GM13976 (cell line): ENCODE measurements around the gene MDM2.

ENCODE experiments used
- DNase-seq: peaks from one replicate; pipeline ENCODE4 v3.0.0; 2012; ENCODE audit warnings: low spot score
- in situ Hi-C: fragments of 300-500 bp; cut with MboI; formaldehyde crosslinking; loops from one replicate; pipeline ENCODE4 v1.12.0; 2022; ENCODE audit warnings: low sequenced_read_pairs, mixed read lengths, inconsistent platforms; ENCODE audit not compliant: unreplicated experiment
- TF ChIP-seq, protein P1 (sequence below): IDR thresholded peaks from 2 replicates; pipeline ENCODE4 v1.5.1; 2012; ENCODE audit warnings: borderline replicate concordance, mild to moderate bottlenecking; ENCODE audit not compliant: insufficient read depth; ENCODE audit errors: extremely low read depth, missing control alignments, control extremely low read depth

The MDM2 gene

DNA sequence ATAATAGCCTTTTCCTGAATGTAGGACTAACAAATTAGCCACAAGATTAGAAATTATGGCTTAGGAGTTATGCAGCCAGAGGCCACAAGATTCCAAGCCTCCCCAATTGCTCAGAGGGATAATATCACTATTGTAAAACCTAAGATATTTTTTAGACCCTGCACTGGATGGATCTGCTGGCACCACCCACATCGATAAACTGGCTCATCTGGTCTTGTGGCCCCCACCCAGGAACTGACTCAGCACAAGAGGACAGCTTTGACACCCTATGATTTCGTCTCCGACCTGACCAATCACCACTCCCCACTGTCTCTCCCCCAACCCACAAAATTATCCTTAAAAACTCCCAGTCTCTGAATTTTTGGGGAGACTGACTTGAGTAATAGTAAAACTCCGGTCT, 70.3 kb downstream of the MDM2 start:
- TF ChIP-seq, protein P1, sequence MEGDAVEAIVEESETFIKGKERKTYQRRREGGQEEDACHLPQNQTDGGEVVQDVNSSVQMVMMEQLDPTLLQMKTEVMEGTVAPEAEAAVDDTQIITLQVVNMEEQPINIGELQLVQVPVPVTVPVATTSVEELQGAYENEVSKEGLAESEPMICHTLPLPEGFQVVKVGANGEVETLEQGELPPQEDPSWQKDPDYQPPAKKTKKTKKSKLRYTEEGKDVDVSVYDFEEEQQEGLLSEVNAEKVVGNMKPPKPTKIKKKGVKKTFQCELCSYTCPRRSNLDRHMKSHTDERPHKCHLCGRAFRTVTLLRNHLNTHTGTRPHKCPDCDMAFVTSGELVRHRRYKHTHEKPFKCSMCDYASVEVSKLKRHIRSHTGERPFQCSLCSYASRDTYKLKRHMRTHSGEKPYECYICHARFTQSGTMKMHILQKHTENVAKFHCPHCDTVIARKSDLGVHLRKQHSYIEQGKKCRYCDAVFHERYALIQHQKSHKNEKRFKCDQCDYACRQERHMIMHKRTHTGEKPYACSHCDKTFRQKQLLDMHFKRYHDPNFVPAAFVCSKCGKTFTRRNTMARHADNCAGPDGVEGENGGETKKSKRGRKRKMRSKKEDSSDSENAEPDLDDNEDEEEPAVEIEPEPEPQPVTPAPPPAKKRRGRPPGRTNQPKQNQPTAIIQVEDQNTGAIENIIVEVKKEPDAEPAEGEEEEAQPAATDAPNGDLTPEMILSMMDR, result no peak
- in situ Hi-C loops, result no loop called here
- no peak for DNase-seq

DNA sequence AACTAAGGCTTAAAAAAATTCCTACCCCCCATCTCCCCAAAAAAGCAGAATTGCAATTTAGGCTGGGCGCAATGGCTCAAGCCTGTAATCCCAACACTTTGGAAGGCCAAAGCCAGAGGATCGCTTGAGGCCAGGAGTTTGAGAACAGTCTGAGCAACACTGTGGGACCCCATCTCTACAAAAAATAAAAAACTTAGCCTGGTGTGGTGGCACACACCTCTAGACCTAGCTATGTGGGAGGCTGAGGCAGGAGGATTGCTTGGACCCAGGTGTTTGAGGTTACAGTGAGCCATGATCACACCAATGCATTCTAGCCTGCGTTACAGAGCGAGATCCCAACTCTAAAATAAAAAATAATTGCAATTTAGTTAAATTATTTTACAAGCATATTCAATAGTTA, 70.9 kb downstream of the MDM2 start:
- in situ Hi-C loops, result no loop called here
- TF ChIP-seq, protein P1, result no peak
- DNase-seq, result no peak

DNA sequence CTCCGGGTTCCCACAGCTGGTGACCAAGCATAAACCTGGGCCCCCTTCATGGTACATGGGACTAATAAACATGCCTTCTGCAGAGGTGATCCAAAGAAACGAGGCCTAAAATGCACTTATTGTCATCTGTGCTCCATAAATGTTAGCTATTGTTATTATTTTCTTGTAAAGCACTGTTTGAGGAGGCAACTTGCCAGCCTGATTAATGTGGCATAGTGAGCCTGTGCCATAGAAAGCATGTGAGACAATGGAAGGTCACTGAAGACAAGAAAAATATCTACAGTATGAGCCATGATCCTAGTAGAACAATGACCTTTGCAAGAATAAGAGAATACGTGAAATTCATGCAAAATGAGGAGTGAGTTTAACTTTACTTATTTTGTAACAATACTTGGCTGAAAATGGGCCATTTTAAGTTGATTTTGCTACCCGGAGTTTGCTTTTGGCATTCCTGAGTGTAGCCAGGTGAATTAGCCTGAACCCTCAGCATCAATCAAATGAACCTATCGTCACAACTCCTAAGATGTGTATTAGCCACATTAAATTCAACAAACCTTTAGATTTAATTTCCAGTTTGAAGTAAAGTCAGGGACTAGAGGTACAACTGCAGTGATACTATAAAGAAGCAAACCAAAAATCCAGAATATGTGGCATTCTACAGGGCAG, 72.8 kb downstream of the MDM2 start:
- TF ChIP-seq, protein P1, result no peak
- no peak for DNase-seq
- in situ Hi-C loops, result no loop called here

DNA sequence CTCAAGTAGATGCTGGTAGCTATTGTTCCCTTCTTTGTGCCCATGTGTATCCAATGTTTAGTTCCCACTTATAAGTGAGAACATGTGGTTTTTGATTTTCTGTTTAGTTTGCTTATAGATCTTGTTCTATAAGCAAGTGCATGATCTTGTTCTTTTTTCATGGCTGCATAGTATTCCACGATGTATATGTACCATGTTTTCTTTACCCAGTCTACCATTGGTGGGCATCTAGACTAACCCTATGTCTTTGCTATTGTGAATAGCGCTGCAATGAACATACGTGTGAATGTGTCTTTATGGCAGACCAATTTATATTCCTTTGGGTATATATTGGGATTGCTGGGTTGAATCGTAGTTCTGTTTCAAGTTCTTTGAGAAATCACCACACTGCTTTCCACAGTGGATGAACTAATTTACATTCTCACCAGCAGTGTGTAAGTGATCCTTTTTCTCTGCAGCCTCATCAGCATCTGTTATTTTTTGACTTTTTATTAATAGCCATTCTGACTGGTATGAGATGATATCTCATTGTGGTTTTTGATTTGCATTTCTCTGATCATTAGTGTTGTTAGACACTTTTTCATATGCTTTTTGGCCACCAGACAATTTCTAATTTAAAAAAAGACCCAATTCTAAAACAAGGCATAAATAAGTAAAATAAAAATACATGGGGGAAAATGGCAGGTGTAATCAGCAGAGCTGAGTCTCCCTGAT, 74.4 kb downstream of the MDM2 start:
- in situ Hi-C loops, result no loop called here
- DNase-seq, result no peak
- TF ChIP-seq, protein P1, result no peak

DNA sequence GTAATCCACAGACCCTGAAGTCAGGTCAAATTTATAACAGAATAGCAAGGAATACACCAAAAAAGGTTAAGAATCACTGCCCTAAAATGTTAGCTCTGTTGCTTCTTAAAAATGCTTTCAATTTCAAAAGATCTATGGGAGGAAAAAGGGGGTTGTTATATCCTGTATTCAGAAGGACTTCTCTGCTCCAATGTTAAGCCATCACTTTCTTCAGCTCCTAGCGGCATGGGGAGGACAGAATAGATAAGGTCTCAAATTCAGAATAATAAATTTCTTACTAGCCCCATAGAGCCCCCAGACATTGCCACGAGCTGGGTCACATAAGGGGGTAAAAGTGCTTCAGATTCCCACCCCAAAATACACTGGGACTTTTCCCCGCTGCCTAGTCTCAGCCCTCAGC, 75.2 kb downstream of the MDM2 start:
- TF ChIP-seq, protein P1, result no peak
- in situ Hi-C loops, result no loop called here
- no peak for DNase-seq

DNA sequence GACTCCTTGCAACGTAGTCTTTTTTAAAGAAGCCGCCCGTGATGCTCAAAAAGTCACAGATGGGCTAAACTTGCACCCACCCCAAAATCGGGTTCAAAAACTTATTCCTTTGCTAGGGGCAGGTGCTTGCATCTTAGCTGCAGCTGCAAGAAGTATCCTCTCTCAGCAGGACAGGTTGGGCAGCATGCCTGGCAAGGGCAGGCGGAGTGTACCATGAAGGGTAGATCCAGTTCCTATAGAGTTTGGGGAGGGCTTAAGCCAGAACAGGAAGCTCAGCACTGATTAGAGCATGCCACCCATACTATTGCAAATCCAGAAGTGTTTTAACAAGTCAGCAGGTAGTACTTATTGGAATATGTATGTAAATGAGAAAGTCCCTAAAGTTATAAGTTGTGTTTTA, 76.3 kb downstream of the MDM2 start:
- in situ Hi-C loops, result no loop called here
- no peak for DNase-seq
- TF ChIP-seq, protein P1, result no peak

DNA sequence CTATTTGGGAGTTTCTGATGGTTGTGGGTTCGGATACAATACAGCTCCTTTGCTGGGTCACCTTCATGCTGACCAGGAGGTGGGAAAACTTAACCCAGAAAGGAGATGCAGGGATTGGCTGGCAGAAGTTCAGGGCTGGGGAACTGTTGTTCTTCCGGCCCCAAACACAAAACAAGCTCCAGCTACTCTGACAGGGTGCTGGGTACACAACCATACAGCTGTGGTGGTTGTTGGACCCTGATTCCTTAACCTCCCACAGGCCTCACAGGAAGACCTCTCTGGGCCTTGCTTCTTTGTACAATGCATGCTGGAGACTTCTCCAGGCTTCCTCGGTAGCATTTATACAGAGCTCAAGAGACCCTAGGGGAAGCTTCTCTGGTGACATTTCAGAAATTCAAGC, 77.4 kb downstream of the MDM2 start:
- TF ChIP-seq, protein P1, result no peak
- in situ Hi-C loops, result no loop called here
- no peak for DNase-seq
